Cardiac fibroblast (primary cell): ENCODE results near the gene ZCWPW1.

Experiments used
- DNase-seq, 2 donors: peaks; one replicate each; pipeline versions ENCODE4 v3.0.0 to v3.0.0-alpha.2; 2010; ENCODE audit warnings: low read depth in 2 of 2
- H3K4me3 ChIP-seq, 2 donors: replicated peaks in 1 of 2; 1 replicate in 1 of 2; 2 replicates in 1 of 2; pipeline ENCODE4 v1.5.1; 2011; ENCODE audit warnings: low read depth in 2 of 2, low read length in 2 of 2, mild to moderate bottlenecking in 2 of 2, moderate library complexity in 1 of 2
- CTCF ChIP-seq: IDR thresholded peaks from one replicate; pipeline ENCODE4 v1.5.1; 2011; ENCODE audit warnings: low read depth, mild to moderate bottlenecking, low read length, inconsistent platforms

ZCWPW1 gene

GRCh38 chr7:100423315-100423714, 5.2 kb downstream of the ZCWPW1 start:
- no peak for TF ChIP-seq CTCF
- no peak for DNase-seq

DNA sequence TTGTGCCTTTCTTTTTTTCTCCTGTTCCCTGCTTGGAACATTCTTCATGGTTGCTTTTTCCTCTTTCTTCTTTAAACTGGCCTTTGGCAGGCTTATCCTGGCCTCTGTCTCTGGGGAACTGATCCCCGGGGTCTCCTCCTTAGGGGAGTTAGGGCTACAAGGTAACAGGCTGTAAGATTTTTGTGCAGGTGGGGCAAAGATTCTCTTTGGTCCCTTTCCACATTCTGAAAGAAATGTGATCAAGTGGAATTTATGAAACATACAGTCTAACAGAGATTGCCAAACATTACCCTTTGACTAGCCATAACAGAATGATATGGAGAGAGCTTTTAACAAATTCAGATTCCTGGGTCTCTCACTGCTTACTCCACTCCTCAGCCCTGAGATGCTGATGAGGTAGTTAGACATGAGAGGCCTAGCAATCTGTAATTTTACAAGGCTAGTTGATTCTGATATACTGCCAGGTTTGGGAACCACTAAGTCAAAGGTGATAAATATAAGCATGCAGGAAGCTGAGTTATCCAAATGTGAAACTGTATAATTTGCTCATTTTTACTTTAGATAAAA, 8.8 kb downstream of the ZCWPW1 start:
- DNase-seq = no peak
- no peak overlapping the region for H3K4me3 ChIP-seq
- no peak for TF ChIP-seq CTCF

More at GRCh38 chr7:100423315-100423714, 5.2 kb downstream of the ZCWPW1 start:
- no peak overlapping the region for H3K4me3 ChIP-seq

- peak; percentile 14 to 26 for DNase-seq
- TF ChIP-seq CTCF = no peak
- H3K4me3 ChIP-seq = no peak overlapping the region
Observed at GRCh38 chr7:100418930-100419659, 9.4 kb downstream of the ZCWPW1 start.

- DNase-seq = no peak
- no peak for TF ChIP-seq CTCF
- no peak overlapping the region for H3K4me3 ChIP-seq
Observed at GRCh38 chr7:100415448-100415847, 13.1 kb downstream of the ZCWPW1 start.

DNA sequence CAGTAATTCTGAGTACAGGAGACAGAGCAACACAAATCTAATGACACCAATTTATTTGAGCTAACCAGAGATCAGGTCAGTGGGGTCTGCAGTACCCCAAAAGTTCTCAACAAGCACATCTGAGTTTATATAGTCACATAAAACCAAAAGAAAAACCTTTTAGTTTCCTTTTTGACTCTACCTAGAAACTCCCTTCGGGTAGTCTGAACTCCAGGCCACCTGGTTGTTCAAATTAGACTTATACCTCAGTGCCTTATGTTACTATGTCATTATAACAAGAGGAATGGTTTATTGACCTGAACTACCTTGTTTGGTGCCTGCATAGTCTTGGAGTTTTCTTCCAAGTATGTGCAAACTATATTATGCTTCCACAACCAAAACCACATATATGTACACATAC, 14.6 kb downstream of the ZCWPW1 start:
- no peak overlapping the region for H3K4me3 ChIP-seq
- no peak for TF ChIP-seq CTCF
- no peak for DNase-seq

DNA sequence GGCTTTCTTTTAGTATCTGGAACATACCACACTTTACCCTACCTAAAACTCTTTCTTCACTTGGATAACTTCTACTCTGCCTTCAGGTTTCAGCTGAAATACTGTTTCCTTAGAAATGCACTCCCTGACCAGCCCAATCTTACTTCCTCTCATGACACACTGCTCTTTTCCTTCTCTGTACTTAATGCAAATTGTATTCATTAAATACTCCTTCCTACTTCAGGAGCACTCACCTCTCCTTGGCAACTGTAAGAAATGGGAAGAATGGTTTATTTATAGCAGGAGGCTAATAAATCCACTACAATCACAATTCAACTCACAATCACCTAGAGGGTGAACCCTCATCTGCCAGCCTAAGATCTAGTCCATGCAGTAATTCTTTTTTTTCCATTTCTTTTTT, 15.2 kb downstream of the ZCWPW1 start:
- no peak for DNase-seq
- TF ChIP-seq CTCF = no peak
- no peak overlapping the region for H3K4me3 ChIP-seq
